Suprapubic skin (tissue), 4 donors: ENCODE results near the gene FOXO6. TPM values are rescaled to one million over a fixed set of nuclear protein-coding genes. Genes with fewer than 3 reads are reported as not detected.
A peak's percentile ranks its signal among the peaks of the same experiment; 100 is the strongest.

Source experiments
- DNase-seq, 2 donors: peaks; one replicate each; pipeline ENCODE4 v3.0.0-alpha.2; 2019; ENCODE audit warnings: low spot score in 2 of 2
- H3K27ac ChIP-seq: fragments of 200-600 bp; sonication (generic); one replicate; pipeline ENCODE4 v1.5.1; 2019
- H3K27me3 ChIP-seq: fragments of 200-600 bp; sonication (generic); one replicate; pipeline ENCODE4 v1.5.1; 2019
- H3K36me3 ChIP-seq: fragments of 200-600 bp; sonication (generic); one replicate; pipeline ENCODE4 v1.5.1; 2019
- H3K4me1 ChIP-seq: fragments of 200-600 bp; sonication (generic); one replicate; pipeline ENCODE4 v1.5.1; 2019
- H3K4me3 ChIP-seq: fragments of 200-600 bp; sonication (generic); one replicate; pipeline ENCODE4 v1.5.1; 2019; ENCODE audit warnings: mild to moderate bottlenecking
- H3K9me3 ChIP-seq: fragments of 200-600 bp; sonication (generic); one replicate; pipeline ENCODE4 v1.5.1; 2019
- CTCF ChIP-seq, 2 donors: fragments of 200-600 bp in 1 of 2; fragments of 450-650 bp in 1 of 2; sonication (generic) in 1 of 2; IDR thresholded peaks; one replicate each; pipeline ENCODE4 v1.5.1; 2016 to 2019; ENCODE audit warnings: antibody characterized with exemption in 2 of 2, mild to moderate bottlenecking in 1 of 2, moderate library complexity in 1 of 2
- EP300 ChIP-seq: sonication (generic); formaldehyde crosslinking; IDR thresholded peaks from one replicate; pipeline ENCODE4 v1.6.1; 2017; ENCODE audit warnings: antibody characterized with exemption
- POLR2A ChIP-seq, 2 donors: fragments of 450-650 bp; IDR thresholded peaks; one replicate each; pipeline ENCODE4 v1.6.1; 2017; ENCODE audit warnings: antibody characterized with exemption in 2 of 2, mild to moderate bottlenecking in 2 of 2, moderate library complexity in 2 of 2
- POLR2AphosphoS5 ChIP-seq, 3 donors: sonication (generic); formaldehyde crosslinking; IDR thresholded peaks; one replicate each; pipeline ENCODE4 v1.6.1; 2017; ENCODE audit warnings: antibody characterized with exemption in 3 of 3
- WGBS: methylation state at CpG from one replicate; pipeline ENCODE4 v1.1.5; 2018; 5-methylcytosine and 5-hydroxymethylcytosine counted together
- total RNA-seq, 4 donors: library from RNA; depleted of rRNA; stranded (reverse); fragments of >200 nt; gene quantifications; one replicate each; pipeline ENCODE4 v1.1.0, GENCODE V29; 2016

Gene FOXO6
- total RNA-seq, 4 donors from 2014 or later = 1.4 to 2.8 (median 1.6) TPM

- Histone ChIP-seq H3K27me3 (peaks cover 9% of the 10 kb centered on the region), H3K9me3 (no peaks in the 10 kb centered on the region), H3K27ac (no peak overlapping the region), H3K4me1 (peaks cover 19% of the 10 kb centered on the region), H3K36me3 (no peaks in the 10 kb centered on the region), H3K4me3 (no peak overlapping the region)
- 100% methylated on average over 2 of the region's 3 CpGs for WGBS
- no peak for DNase-seq
- TF ChIP-seq EP300 (no peak), CTCF (IDR thresholded peaks at IDR 0.05) (no peak), POLR2AphosphoS5 (IDR thresholded peaks at IDR 0.05) (no peak), POLR2A (IDR thresholded peaks at IDR 0.05) (no peak)
Measured at GRCh38 chr1:41414296-41414695, 53.1 kb downstream of the FOXO6 start.

GRCh38 chr1:41414716-41415306 is 53.6 kb downstream of the FOXO6 start:
- H3K27me3 ChIP-seq = peaks cover 4% of the 10 kb centered on the region
- H3K4me3 ChIP-seq = no peak overlapping the region
- WGBS = 70% methylated on average over 2 of the region's 7 CpGs
- H3K27ac ChIP-seq = no peak overlapping the region
- no peaks in the 10 kb centered on the region for H3K9me3 ChIP-seq
- DNase-seq = no peak
- TF ChIP-seq EP300 (no peak), POLR2A (IDR thresholded peaks at IDR 0.05) (no peak), POLR2AphosphoS5 (IDR thresholded peaks at IDR 0.05) (no peak), CTCF (IDR thresholded peaks at IDR 0.05) (no peak)
- H3K4me1 ChIP-seq = peaks cover 25% of the 10 kb centered on the region
- no peaks in the 10 kb centered on the region for H3K36me3 ChIP-seq

- no peak for DNase-seq
- WGBS = 100% methylated on average over 2 of the region's 5 CpGs
- Histone ChIP-seq H3K27me3 (no peaks in the 10 kb centered on the region), H3K9me3 (no peaks in the 10 kb centered on the region), H3K4me1 (peaks cover 37% of the 10 kb centered on the region), H3K27ac (no peak overlapping the region), H3K4me3 (no peak overlapping the region), H3K36me3 (no peaks in the 10 kb centered on the region)
- no peak for TF ChIP-seq CTCF (IDR thresholded peaks at IDR 0.05)
Measured at GRCh38 chr1:41416081-41416480, 54.8 kb downstream of the FOXO6 start.

- Histone ChIP-seq H3K27me3 (no peaks in the 10 kb centered on the region), H3K4me3 (no peak overlapping the region), H3K4me1 (peaks cover 37% of the 10 kb centered on the region), H3K36me3 (no peaks in the 10 kb centered on the region), H3K9me3 (no peaks in the 10 kb centered on the region), H3K27ac (no peak overlapping the region)
- TF ChIP-seq POLR2A (IDR thresholded peaks at IDR 0.05) = no peak
- no peak for TF ChIP-seq POLR2AphosphoS5 (IDR thresholded peaks at IDR 0.05)
- TF ChIP-seq CTCF (IDR thresholded peaks at IDR 0.05) = peak; percentile 71 to 91
- DNase-seq = no peak
- WGBS = 47% methylated on average over 17 of the region's 18 CpGs
Measured at GRCh38 chr1:41416552-41417334, 55.5 kb downstream of the FOXO6 start.

GRCh38 chr1:41417335-41417682 is 56.1 kb downstream of the FOXO6 start:
- Histone ChIP-seq H3K27ac (no peak overlapping the region), H3K27me3 (no peaks in the 10 kb centered on the region), H3K4me3 (no peak overlapping the region), H3K4me1 (peaks cover 37% of the 10 kb centered on the region), H3K36me3 (no peaks in the 10 kb centered on the region), H3K9me3 (no peaks in the 10 kb centered on the region)
- TF ChIP-seq POLR2AphosphoS5 (IDR thresholded peaks at IDR 0.05) = no peak
- TF ChIP-seq EP300 = no peak
- no peak for TF ChIP-seq CTCF (IDR thresholded peaks at IDR 0.05)
- no peak for TF ChIP-seq POLR2A (IDR thresholded peaks at IDR 0.05)
- WGBS = 54% methylated on average over 1 of the region's 1 CpG
- DNase-seq = no peak
